GM19372 (cell line): ENCODE data around the gene PPFIA1.
"Not testable (repeated sequence)": the region's sequence is repeated elsewhere in the genome, so short reads cannot be mapped to it uniquely, and the experiment has no call there.

Experiments
- ATAC-seq: cut with Tn5 transposase; IDR thresholded peaks from one replicate; pipeline ENCODE4 v1.9.1; 2021; ENCODE audit warnings: mild to moderate bottlenecking, low read depth, moderate library complexity; ENCODE audit not compliant: unreplicated experiment

The PPFIA1 gene

GRCh38 chr11:70292863-70293262, 22.4 kb downstream of the PPFIA1 start:
- ATAC-seq = no peak

DNA sequence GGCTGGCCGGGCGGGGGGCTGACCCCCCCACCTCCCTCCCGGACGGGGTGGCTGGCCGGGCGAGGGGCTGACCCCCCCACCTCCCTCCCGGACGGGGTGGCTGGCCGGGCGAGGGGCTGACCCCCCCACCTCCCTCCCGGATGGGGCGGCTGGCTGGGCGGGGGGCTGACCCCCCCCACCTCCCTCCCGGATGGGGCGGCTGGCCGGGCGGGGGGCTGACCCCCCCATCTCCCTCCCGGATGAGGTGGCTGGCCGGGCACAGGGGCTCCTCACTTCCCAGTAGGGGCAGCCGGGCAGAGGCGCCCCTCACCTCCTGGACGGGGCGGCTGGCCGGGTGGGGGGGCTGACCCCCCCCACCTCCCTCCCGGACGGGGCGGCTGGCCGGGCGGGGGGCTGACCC, 24.7 kb downstream of the PPFIA1 start:
- ATAC-seq = not testable (repeated sequence)

- ATAC-seq = no peak
These were observed 26.2 kb downstream of the PPFIA1 start for GRCh38 chr11:70296681-70297080.

DNA sequence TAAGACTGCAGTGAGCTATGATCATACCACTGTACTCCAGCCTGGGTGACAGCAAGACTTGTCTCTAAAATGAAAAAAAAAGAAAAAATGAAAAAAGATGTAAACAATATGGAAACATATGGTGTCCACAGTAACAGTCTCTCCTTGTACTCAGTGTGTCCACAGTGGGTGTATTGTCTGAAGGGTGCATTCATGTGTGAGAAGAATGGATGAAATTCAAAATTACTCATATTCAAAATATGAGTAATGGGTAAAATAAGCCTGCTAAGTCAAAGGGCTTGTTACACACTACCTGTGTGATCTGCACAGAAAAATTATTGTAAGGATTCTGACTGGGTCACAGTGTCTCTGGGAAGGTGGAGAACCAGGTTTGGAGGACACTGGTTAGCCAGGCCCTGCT, 26.9 kb downstream of the PPFIA1 start:
- no peak for ATAC-seq

- no peak for ATAC-seq
These were observed 27.9 kb downstream of the PPFIA1 start for GRCh38 chr11:70298243-70298915.

GRCh38 chr11:70299636-70300035, 29.1 kb downstream of the PPFIA1 start:
- ATAC-seq = no peak

DNA sequence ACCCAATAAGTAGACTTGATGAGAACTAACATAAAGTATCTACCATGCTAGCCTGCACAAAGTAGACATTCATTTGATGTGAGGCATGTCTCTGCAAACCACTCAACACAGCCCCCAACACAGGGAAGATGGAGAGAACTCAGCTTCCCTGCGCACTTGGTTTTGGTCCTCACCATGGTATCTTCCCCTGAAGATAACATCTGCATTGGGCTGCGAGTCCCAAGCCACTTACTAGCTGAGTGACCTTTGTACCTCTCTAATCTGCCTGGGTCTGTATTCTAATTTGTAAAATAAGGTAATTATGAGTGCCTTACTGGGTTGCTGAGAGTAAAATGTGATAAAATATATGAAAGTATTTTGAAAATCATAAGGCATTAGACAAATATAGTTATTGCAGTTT, 30.7 kb downstream of the PPFIA1 start:
- ATAC-seq = no peak

- ATAC-seq = no peak
These were observed 31.4 kb downstream of the PPFIA1 start for GRCh38 chr11:70301721-70302418.

- no peak for ATAC-seq
These were observed 31.9 kb downstream of the PPFIA1 start for GRCh38 chr11:70302419-70302752.

DNA sequence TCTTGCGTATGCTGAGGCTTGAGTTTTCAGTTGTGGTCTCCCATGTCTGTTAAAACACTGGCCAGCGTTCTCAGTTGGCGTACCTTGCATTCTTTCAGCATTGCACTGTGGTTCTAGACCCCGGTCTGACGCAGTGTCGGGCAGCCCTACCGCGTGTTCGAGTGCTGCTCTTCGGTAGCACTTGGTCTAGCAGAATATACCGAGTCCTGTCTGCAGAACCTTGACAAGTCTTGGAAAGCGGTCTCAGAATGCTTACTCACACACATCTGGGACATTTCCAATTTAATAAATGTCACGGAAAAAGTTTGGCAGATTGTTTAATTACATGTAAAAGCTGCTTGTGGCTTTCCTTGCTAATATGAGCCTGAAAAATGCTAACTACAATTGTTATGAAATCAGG, 32.6 kb downstream of the PPFIA1 start:
- no peak for ATAC-seq

DNA sequence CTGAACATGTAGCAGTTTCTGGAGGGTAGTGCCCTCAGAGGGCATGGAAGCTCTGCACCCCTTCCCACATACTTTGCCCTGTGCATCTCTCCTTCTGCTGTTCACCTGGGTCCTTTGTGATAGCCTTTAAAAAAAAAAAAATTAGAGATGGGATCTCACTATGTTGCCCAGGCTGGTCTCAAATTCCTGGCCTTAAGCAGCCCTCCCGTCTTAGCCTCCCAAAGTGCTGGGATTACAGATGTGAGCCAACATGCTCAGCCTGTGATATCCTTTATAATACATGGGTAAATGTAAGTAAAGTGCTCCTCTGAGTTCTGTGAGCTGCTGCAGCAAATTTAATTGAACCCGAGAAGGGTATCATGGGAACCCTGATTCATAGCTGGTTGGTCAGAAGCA, 33.7 kb downstream of the PPFIA1 start:
- no peak for ATAC-seq

GRCh38 chr11:70305501-70305900, 35.0 kb downstream of the PPFIA1 start:
- no peak for ATAC-seq

- ATAC-seq = no peak
These were observed 36.1 kb downstream of the PPFIA1 start for GRCh38 chr11:70306586-70307033.

GRCh38 chr11:70307176-70307575, 36.7 kb downstream of the PPFIA1 start:
- no peak for ATAC-seq

DNA sequence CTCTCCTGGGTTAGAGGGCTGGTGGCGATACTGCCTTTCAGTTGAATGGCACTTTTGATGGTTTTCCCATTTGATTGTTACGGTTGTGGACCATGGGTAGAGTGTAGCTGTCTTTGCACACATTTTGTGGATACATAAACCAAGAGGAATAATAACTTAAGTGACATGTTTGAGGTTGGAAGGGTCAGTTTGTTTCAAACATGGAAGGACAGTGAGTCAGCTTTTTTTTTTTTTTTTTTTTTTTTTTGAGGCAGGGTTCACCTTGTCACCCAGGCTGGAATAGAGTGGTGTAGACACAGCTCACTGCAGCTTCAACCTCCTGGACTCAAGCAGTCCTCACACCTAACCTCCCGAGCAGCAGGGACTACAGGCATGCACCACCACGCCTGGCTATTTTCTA, 41.1 kb downstream of the PPFIA1 start:
- ATAC-seq = no peak

GRCh38 chr11:70312401-70313357, 42.2 kb downstream of the PPFIA1 start:
- no peak for ATAC-seq

- no peak for ATAC-seq
These were observed 43.5 kb downstream of the PPFIA1 start for GRCh38 chr11:70313945-70314344.

DNA sequence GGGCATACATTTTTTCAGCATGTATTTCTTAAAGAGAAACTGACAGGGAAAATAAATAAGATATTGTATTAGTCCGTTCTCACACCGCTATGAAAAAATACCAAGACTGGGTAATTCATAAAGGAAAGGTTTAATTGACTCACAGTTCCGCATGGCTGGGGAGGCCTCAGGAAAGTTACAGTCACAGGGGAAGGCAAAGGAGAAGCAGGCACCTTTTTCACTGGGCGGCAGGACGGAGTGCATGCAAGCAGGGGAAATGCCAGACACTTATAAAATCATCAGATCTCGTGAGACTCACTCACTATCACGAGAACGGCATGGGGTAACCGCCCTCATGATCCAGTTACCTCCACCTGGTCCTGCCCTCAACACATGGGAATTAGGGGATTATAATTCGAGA, 44.2 kb downstream of the PPFIA1 start:
- no peak for ATAC-seq

GRCh38 chr11:70315716-70316115, 45.2 kb downstream of the PPFIA1 start:
- no peak for ATAC-seq

DNA sequence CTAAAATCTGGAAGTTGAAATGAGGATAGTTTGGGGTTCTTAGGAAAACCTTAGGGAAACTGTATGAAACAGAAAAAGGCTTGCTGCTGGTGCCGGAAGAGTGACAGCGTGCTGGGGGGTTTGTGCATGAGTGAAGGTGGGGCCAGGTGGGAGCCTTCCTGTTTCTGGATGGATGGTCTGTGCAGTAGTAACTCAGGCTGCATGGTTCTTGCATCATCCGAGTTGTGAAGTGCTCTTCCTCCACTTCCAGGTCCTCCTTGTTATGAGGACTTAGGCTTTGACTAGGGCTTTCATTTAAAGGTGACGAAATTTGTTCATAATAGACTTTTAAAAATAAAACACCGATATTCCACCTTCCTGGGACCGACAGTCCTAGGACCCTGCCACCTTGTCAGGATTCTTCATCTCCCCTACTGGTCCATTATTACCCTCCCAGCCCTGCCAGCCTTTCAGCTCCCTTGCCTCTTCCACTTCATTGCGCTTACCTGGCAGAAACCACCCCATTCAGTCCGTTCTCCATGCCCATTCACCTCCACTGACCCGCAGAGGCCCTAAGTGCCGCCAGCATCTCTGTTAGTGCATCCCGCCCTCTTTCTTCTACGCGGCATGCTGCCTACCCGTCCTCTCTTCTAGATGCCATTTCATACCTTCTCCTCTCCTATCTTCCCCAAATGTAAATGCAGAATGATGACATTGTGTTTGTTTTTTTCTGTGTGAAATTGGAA, 47.3 kb downstream of the PPFIA1 start:
- ATAC-seq = no peak
